ENCODE data around the gene ADM5. TPM values are rescaled to one million over a fixed set of nuclear protein-coding genes. Genes with fewer than 3 reads are reported as not detected.
A peak's percentile ranks its signal among the peaks of the same experiment; 100 is the strongest.

Gene ADM5
- total RNA-seq, 4 donors from 2014 or later, result 0.91 to 2.8 (median 1.8) TPM

GRCh38 chr19:49679771-49680413 is 9.5 kb upstream of the ADM5 start:
- WGBS, 2 donors, result 61 to 69% methylated on average over 7 of the region's 10 CpGs
- Histone ChIP-seq H3K27ac (peak overlapping the region in 3 of 4 donors; percentile 69 to 97 (median 97)), H3K27me3 (no peaks in the 10 kb centered on the region), H3K36me3 (peaks cover 21 to 42% (median 30%) of the 10 kb centered on the region in 3 donors), H3K4me3 (peak overlapping the region in 2 of 4 donors; percentile 32 to 49), H3K9me3 (no peaks in the 10 kb centered on the region), H3K4me1 (peaks cover 29 to 57% (median 37%) of the 10 kb centered on the region in 3 donors)
- no peak for DNase-seq
- intact Hi-C loops (cut with DNase I), result loop anchor here (10.0 kb wide), 1 partner anchor 105 kb away; no protein-coding TSS in a partner anchor
- TF ChIP-seq, protein P1, sequence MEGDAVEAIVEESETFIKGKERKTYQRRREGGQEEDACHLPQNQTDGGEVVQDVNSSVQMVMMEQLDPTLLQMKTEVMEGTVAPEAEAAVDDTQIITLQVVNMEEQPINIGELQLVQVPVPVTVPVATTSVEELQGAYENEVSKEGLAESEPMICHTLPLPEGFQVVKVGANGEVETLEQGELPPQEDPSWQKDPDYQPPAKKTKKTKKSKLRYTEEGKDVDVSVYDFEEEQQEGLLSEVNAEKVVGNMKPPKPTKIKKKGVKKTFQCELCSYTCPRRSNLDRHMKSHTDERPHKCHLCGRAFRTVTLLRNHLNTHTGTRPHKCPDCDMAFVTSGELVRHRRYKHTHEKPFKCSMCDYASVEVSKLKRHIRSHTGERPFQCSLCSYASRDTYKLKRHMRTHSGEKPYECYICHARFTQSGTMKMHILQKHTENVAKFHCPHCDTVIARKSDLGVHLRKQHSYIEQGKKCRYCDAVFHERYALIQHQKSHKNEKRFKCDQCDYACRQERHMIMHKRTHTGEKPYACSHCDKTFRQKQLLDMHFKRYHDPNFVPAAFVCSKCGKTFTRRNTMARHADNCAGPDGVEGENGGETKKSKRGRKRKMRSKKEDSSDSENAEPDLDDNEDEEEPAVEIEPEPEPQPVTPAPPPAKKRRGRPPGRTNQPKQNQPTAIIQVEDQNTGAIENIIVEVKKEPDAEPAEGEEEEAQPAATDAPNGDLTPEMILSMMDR (IDR thresholded peaks at IDR 0.05), result no peak
- TF ChIP-seq POLR2A (IDR thresholded peaks at IDR 0.05), result no peak

DNA sequence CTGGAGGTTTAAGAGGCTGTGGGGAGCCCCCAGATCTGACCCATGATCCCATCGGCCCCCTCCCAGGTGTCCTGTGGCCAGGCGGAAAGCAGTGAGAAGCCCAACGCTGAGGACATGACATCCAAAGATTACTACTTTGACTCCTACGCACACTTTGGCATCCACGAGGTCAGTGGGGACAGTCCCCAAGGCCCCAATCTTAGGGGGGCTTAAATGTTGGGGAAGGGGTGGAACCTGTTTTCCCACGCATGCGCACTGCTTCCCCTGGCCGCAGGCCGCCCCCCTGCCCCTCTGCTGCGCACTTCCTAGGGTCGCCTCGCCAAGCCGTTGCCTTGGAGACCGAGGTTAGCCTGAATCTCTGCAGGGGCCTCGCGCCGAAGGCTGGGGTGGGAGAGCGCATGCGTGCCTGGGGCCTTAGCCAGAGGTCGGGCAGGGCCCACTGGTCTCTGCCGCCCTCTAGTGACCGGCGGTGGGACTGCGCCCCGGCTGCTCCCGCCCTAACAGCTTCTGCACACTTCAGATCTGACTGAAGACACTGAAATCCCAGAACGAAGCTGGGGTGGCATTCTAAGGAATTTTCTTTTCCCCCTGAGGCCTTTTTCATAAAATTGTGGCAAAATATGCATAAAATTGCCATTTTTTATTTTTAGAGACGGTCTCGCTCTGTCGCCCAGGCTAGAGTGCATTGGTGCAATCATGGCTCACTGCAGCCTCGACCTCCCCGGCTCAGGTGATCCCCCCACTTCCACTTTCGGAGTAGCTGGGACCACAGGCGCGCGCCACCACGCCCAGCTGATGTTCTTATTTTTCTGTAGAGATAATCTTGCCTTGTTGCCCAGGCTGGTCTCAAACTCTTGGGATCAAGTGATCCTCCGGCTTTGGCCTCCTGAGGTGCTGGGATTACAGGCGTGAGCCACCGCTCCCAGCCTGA is 8.7 kb upstream of the ADM5 start:
- Histone ChIP-seq H3K4me3 (peak overlapping the region in 3 of 4 donors; percentile 21 to 49 (median 32)), H3K4me1 (peaks cover 29 to 54% (median 36%) of the 10 kb centered on the region in 3 donors), H3K27ac (peak overlapping the region; percentile 44 to 97 (median 83)), H3K36me3 (peaks cover 22 to 50% (median 38%) of the 10 kb centered on the region in 3 donors), H3K9me3 (no peaks in the 10 kb centered on the region), H3K27me3 (no peaks in the 10 kb centered on the region)
- DNase-seq, result no peak
- no peak for TF ChIP-seq POLR2A (IDR thresholded peaks at IDR 0.05)
- TF ChIP-seq, protein P1 (IDR thresholded peaks at IDR 0.05), result peak; percentile 97 to 100 (median 99)
- 31 to 51% methylated on average over 20 to 27 of the region's 40 CpGs for WGBS, 2 donors
- intact Hi-C loops (cut with DNase I), result no loop called here

- intact Hi-C loops (cut with DNase I), result no loop called here
- DNase-seq, result no peak
- 84 to 98% methylated on average over 8 to 10 of the region's 19 CpGs for WGBS, 2 donors
- Histone ChIP-seq H3K27me3 (no peaks in the 10 kb centered on the region), H3K4me3 (no peak overlapping the region), H3K36me3 (peaks cover 28 to 61% (median 39%) of the 10 kb centered on the region in 3 donors), H3K27ac (no peak overlapping the region), H3K9me3 (no peaks in the 10 kb centered on the region), H3K4me1 (peaks cover 25 to 60% (median 30%) of the 10 kb centered on the region in 3 donors)
- TF ChIP-seq POLR2A (IDR thresholded peaks at IDR 0.05), result no peak
- TF ChIP-seq, protein P1 (IDR thresholded peaks at IDR 0.05), result no peak
These were observed 7.6 kb upstream of the ADM5 start for GRCh38 chr19:49681830-49682229.

GRCh38 chr19:49682274-49682673 is 7.1 kb upstream of the ADM5 start:
- H3K4me1 ChIP-seq, result peaks cover 25 to 62% (median 30%) of the 10 kb centered on the region in 3 donors
- peaks cover 28 to 66% (median 39%) of the 10 kb centered on the region in 3 donors for H3K36me3 ChIP-seq
- TF ChIP-seq POLR2A (IDR thresholded peaks at IDR 0.05), result no peak
- TF ChIP-seq, protein P1 (IDR thresholded peaks at IDR 0.05), result no peak

More at GRCh38 chr19:49682274-49682673, 7.1 kb upstream of the ADM5 start:
- Histone ChIP-seq H3K9me3 (no peaks in the 10 kb centered on the region), H3K27me3 (no peaks in the 10 kb centered on the region), H3K4me3 (no peak overlapping the region), H3K27ac (no peak overlapping the region)
- intact Hi-C loops (cut with DNase I), result no loop called here
- WGBS, 2 donors, result 88 to 90% methylated on average over 8 of the region's 8 CpGs
- no peak for DNase-seq
